Stimulated activated CD4-positive, alpha-beta T cell treated with anti-CD3 and anti-CD28 coated beads, Interleukin-1b, Interleukin-23, amount 100 ng/mL, for 48 hours (primary cell): ENCODE data around the gene PRRC2C.

Source experiments
- DNase-seq: peaks from one replicate; pipeline ENCODE4 v3.0.0-alpha.2; 2020

Gene PRRC2C

GRCh38 chr1:171641076-171641864 is 155.9 kb downstream of the PRRC2C start:
- no peak for DNase-seq

DNA sequence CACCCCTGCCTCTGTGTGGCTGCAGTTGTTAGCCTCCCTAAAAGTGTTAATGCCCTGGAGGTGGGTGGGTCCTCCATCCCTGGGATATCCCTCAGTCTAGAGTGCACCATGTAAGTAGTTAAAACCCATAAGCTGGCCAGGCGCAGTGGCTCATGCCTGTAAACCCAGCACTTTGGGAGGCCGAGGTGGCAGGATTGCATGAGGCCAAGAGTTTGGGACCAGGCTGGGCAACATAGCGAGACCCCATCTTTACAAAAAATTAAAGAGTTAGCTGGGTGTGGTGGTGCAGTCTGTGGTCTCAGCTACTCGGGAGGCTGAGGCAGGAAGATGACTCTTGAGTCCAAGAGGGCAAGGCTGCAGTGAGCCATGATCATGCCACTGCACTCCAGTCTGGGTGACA is 156.9 kb downstream of the PRRC2C start:
- no peak for DNase-seq
